ENCODE measurements around the gene HAND1.
A peak's percentile ranks its signal among the peaks of the same experiment; 100 is the strongest.

HAND1 gene

GRCh38 chr5:154447089-154447725 is 30.8 kb downstream of the HAND1 start:
- TF ChIP-seq FOXP2 (optimal IDR thresholded peaks at IDR 0.05; ENCODE audit: control extremely low read depth, extremely low read length, insufficient read depth): no peak
- TF ChIP-seq EZH2 (IDR thresholded peaks at IDR 0.05): no peak
- TF ChIP-seq POLR2AphosphoS5 (IDR thresholded peaks at IDR 0.05; ENCODE audit: borderline replicate concordance, low read depth, low read length): no peak
- Histone ChIP-seq H3K4me3 (peak overlapping the region; percentile 95), H3K36me3 (ENCODE audit: insufficient read depth, low read length) (peaks cover 12% of the 10 kb centered on the region; the same call in 1 of the 2 replicates), H3K9me3 (ENCODE audit: low read depth, low read length) (no peaks in the 10 kb centered on the region), H3K27ac (no peak overlapping the region), H3K9ac (ENCODE audit: insufficient read length) (peak overlapping the region; percentile 67)
- DNase-seq (ENCODE audit: low read depth, low spot score): no peak

GRCh38 chr5:154446195-154447088 is 31.6 kb downstream of the HAND1 start:
- Histone ChIP-seq H3K27ac (no peak overlapping the region), H3K4me3 (peak overlapping the region; percentile 95), H3K9me3 (ENCODE audit: low read depth, low read length) (no peaks in the 10 kb centered on the region), H3K36me3 (ENCODE audit: insufficient read depth, low read length) (peaks cover 7% of the 10 kb centered on the region; the same call in 1 of the 2 replicates), H3K9ac (ENCODE audit: insufficient read length) (peak overlapping the region; percentile 67)
- DNase-seq (ENCODE audit: low read depth, low spot score): no peak
- no peak for TF ChIP-seq EZH2 (IDR thresholded peaks at IDR 0.05)
- TF ChIP-seq FOXP2 (optimal IDR thresholded peaks at IDR 0.05; ENCODE audit: control extremely low read depth, extremely low read length, insufficient read depth): no peak
- TF ChIP-seq POLR2AphosphoS5 (IDR thresholded peaks at IDR 0.05; ENCODE audit: borderline replicate concordance, low read depth, low read length): no peak

- peak; percentile 61 for DNase-seq (ENCODE audit: low read depth, low spot score)
- Histone ChIP-seq H3K9me3 (ENCODE audit: low read depth, low read length) (no peaks in the 10 kb centered on the region), H3K9ac (ENCODE audit: insufficient read length) (peak within 1 kb of the TSS; percentile 75), H3K4me3 (peak within 1 kb of the TSS; percentile 95), H3K27ac (no peak within 1 kb of the TSS), H3K36me3 (ENCODE audit: insufficient read depth, low read length) (peaks cover 6% of the 10 kb centered on the region; the same call in 1 of the 2 replicates)
- peak; percentile 85 for TF ChIP-seq POLR2AphosphoS5 (IDR thresholded peaks at IDR 0.05; ENCODE audit: borderline replicate concordance, low read depth, low read length)
- no peak for TF ChIP-seq EZH2 (IDR thresholded peaks at IDR 0.05)
- peak; percentile 41 for TF ChIP-seq FOXP2 (optimal IDR thresholded peaks at IDR 0.05; ENCODE audit: control extremely low read depth, extremely low read length, insufficient read depth)
Measured at GRCh38 chr5:154445422-154446194, 32.4 kb downstream of the HAND1 start, which contains the start of gene SAP30L. Gene SAP30L (plus strand): TSS chr5:154445997. CDS start chr5:154446605, 608 bp downstream.

GRCh38 chr5:154444556-154445421 is 33.2 kb downstream of the HAND1 start:
- Histone ChIP-seq H3K27ac (no peak overlapping the region), H3K9me3 (ENCODE audit: low read depth, low read length) (no peaks in the 10 kb centered on the region), H3K36me3 (ENCODE audit: insufficient read depth, low read length) (peaks cover 12% of the 10 kb centered on the region; the same call in 1 of the 2 replicates), H3K4me3 (peak overlapping the region; percentile 95), H3K9ac (ENCODE audit: insufficient read length) (peak overlapping the region; percentile 75)
- no peak for DNase-seq (ENCODE audit: low read depth, low spot score)
- TF ChIP-seq POLR2AphosphoS5 (IDR thresholded peaks at IDR 0.05; ENCODE audit: borderline replicate concordance, low read depth, low read length) (no peak), EZH2 (IDR thresholded peaks at IDR 0.05) (no peak), FOXP2 (optimal IDR thresholded peaks at IDR 0.05; ENCODE audit: control extremely low read depth, extremely low read length, insufficient read depth) (no peak)

- no peak overlapping the region for H3K27ac ChIP-seq
- no peak for DNase-seq (ENCODE audit: low read depth, low spot score)
- no peaks in the 10 kb centered on the region for H3K9me3 ChIP-seq (ENCODE audit: low read depth, low read length)
Measured at GRCh38 chr5:154442801-154443200, 35.2 kb downstream of the HAND1 start.

GRCh38 chr5:154440540-154440939 is 37.5 kb downstream of the HAND1 start:
- H3K27ac ChIP-seq: no peak overlapping the region
- no peak for DNase-seq (ENCODE audit: low read depth, low spot score)
- H3K9me3 ChIP-seq (ENCODE audit: low read depth, low read length): no peaks in the 10 kb centered on the region
- no peak overlapping the region for H3K4me3 ChIP-seq
- H3K9ac ChIP-seq (ENCODE audit: insufficient read length): no peak overlapping the region
- H3K36me3 ChIP-seq (ENCODE audit: insufficient read depth, low read length): peaks cover 51% of the 10 kb centered on the region
- no peak for TF ChIP-seq EZH2 (IDR thresholded peaks at IDR 0.05)
- TF ChIP-seq FOXP2 (optimal IDR thresholded peaks at IDR 0.05; ENCODE audit: control extremely low read depth, extremely low read length, insufficient read depth): no peak
- no peak for TF ChIP-seq POLR2AphosphoS5 (IDR thresholded peaks at IDR 0.05; ENCODE audit: borderline replicate concordance, low read depth, low read length)

More at GRCh38 chr5:154442801-154443200, 35.2 kb downstream of the HAND1 start:
- Histone ChIP-seq H3K36me3 (ENCODE audit: insufficient read depth, low read length) (peaks cover 30% of the 10 kb centered on the region), H3K9ac (ENCODE audit: insufficient read length) (no peak overlapping the region), H3K4me3 (no peak overlapping the region)
- TF ChIP-seq POLR2AphosphoS5 (IDR thresholded peaks at IDR 0.05; ENCODE audit: borderline replicate concordance, low read depth, low read length) (no peak), FOXP2 (optimal IDR thresholded peaks at IDR 0.05; ENCODE audit: control extremely low read depth, extremely low read length, insufficient read depth) (no peak), EZH2 (IDR thresholded peaks at IDR 0.05) (no peak)

- no peak overlapping the region for H3K27ac ChIP-seq
- peaks cover 59% of the 10 kb centered on the region for H3K36me3 ChIP-seq (ENCODE audit: insufficient read depth, low read length)
- no peak for TF ChIP-seq EZH2 (IDR thresholded peaks at IDR 0.05)
- no peak for TF ChIP-seq FOXP2 (optimal IDR thresholded peaks at IDR 0.05; ENCODE audit: control extremely low read depth, extremely low read length, insufficient read depth)
- no peak for TF ChIP-seq POLR2AphosphoS5 (IDR thresholded peaks at IDR 0.05; ENCODE audit: borderline replicate concordance, low read depth, low read length)
- no peak overlapping the region for H3K4me3 ChIP-seq
- no peaks in the 10 kb centered on the region for H3K9me3 ChIP-seq (ENCODE audit: low read depth, low read length)
- DNase-seq (ENCODE audit: low read depth, low spot score): no peak
- H3K9ac ChIP-seq (ENCODE audit: insufficient read length): no peak overlapping the region
Measured at GRCh38 chr5:154437281-154437965, 40.6 kb downstream of the HAND1 start.
